CD4-positive, alpha-beta memory T cell (primary cell): ENCODE results near the gene POU2F2. TPM values are rescaled to one million over a fixed set of nuclear protein-coding genes. Genes with fewer than 3 reads are reported as not detected.

Source experiments
- CTCF ChIA-PET: fragments of 350-600 bp; sonication (Branson Sonifier 250); formaldehyde crosslinking; loops from one replicate; lab custom pipeline; 2021; ENCODE audit warnings: inconsistent platforms; ENCODE audit not compliant: partially characterized antibody; lab: Charles Lee
- POLR2A ChIA-PET: fragments of 350-600 bp; sonication (Branson Sonifier 250); formaldehyde crosslinking; loops from one replicate; lab custom pipeline; 2021; ENCODE audit not compliant: partially characterized antibody; lab: Charles Lee
- DNase-seq, 5 donors: peaks; one replicate each; pipeline versions ENCODE4 v3.0.0 to v3.0.0-alpha.2; 2020 to 2022; ENCODE audit warnings: mixed read lengths in 1 of 5
- H3K27ac ChIP-seq: one replicate; pipeline ENCODE4 v1.7.0; 2013; ENCODE audit warnings: low read depth, low read length
- H3K27me3 ChIP-seq: 2 replicates; pipeline ENCODE4 v1.7.0; 2013; ENCODE audit warnings: mild to moderate bottlenecking, low read length, moderate library complexity; ENCODE audit not compliant: insufficient read depth
- H3K36me3 ChIP-seq: 2 replicates; pipeline ENCODE4 v1.7.0; 2013; ENCODE audit warnings: mild to moderate bottlenecking, low read length, moderate library complexity; ENCODE audit not compliant: insufficient read depth
- H3K4me1 ChIP-seq: 2 replicates; pipeline ENCODE4 v1.7.0; 2013; ENCODE audit warnings: mild to moderate bottlenecking, low read length, moderate library complexity; ENCODE audit not compliant: insufficient read depth
- H3K4me3 ChIP-seq, 2 donors: one replicate each; pipeline ENCODE4 v1.7.0; 2013; ENCODE audit warnings: low read length in 2 of 2, mild to moderate bottlenecking in 1 of 2
- H3K9me3 ChIP-seq, 2 donors: one replicate each; pipeline ENCODE4 v1.7.0; 2013; ENCODE audit warnings: low read length in 2 of 2, control low read depth in 1 of 2; ENCODE audit not compliant: control insufficient read depth in 1 of 2
- H3K27ac Mint-ChIP-seq, 7 donors: one replicate each; pipeline ENCODE4 v1.8.0; 2020 to 2021; ENCODE audit warnings: mixed read lengths in 7 of 7, mild to moderate bottlenecking in 6 of 7, inconsistent platforms in 3 of 7, moderate library complexity in 3 of 7
- H3K27me3 Mint-ChIP-seq, 2 donors: one replicate each; pipeline ENCODE4 v1.8.0; 2020 to 2021; ENCODE audit warnings: mixed read lengths in 2 of 2
- H3K36me3 Mint-ChIP-seq, 2 donors: one replicate each; pipeline ENCODE4 v1.8.0; 2020 to 2021; ENCODE audit warnings: mixed read lengths in 2 of 2, inconsistent platforms in 1 of 2, mild to moderate bottlenecking in 1 of 2
- H3K4me1 Mint-ChIP-seq, 4 donors: one replicate each; pipeline ENCODE4 v1.8.0; 2020 to 2021; ENCODE audit warnings: mixed read lengths in 4 of 4, mild to moderate bottlenecking in 1 of 4
- H3K4me3 Mint-ChIP-seq, 8 donors: one replicate each; pipeline ENCODE4 v1.8.0; 2020 to 2021; ENCODE audit warnings: mixed read lengths in 8 of 8, mild to moderate bottlenecking in 7 of 8, moderate library complexity in 6 of 8, inconsistent platforms in 3 of 8
- H3K9me3 Mint-ChIP-seq, 8 donors: one replicate each; pipeline ENCODE4 v1.8.0; 2020 to 2021; ENCODE audit warnings: mixed read lengths in 8 of 8, mild to moderate bottlenecking in 5 of 8, inconsistent platforms in 3 of 8, moderate library complexity in 1 of 8
- intact Hi-C: fragments of 100-400 bp; cut with micrococcal nuclease; formaldehyde crosslinking; loops from one replicate; pipeline ENCODE4 v1.15.1; 2023
- polyA plus RNA-seq, 2 donors: library from polyadenylated mRNA; unstranded; fragments of 300-500 nt; fragmentation: Illumina TruSeq; gene quantifications; one replicate each; pipeline ENCODE4 v1.2.3, GENCODE V29; 2021
- total RNA-seq, 2 experiments: library from RNA; stranded (reverse); gene quantifications; one replicate each; pipeline ENCODE4 v1.2.3, GENCODE V29; 2021

POU2F2 gene
- total and polyA plus RNA-seq, 4 experiments from 2014 or later = 3.1 to 69.3 (median 45.6) TPM

- no peaks in the 10 kb centered on the region for H3K9me3 Mint-ChIP-seq
- H3K27me3 Mint-ChIP-seq = no peaks in the 10 kb centered on the region
- Histone ChIP-seq H3K27ac (no peak overlapping the region), H3K4me1 (peaks cover 8% of the 10 kb centered on the region), H3K4me3 (no peak overlapping the region), H3K27me3 (no peaks in the 10 kb centered on the region), H3K9me3 (no peaks in the 10 kb centered on the region), H3K36me3 (peaks cover 28% of the 10 kb centered on the region)
- H3K36me3 Mint-ChIP-seq = peaks cover 22 to 38% of the 10 kb centered on the region in 2 donors
- peak overlapping the region in 1 of 8 donors; percentile 39 for H3K4me3 Mint-ChIP-seq
- POLR2A ChIA-PET = interaction anchor here (0.7 kb wide), 1 partner anchor 15 kb away, joined by 3 read pairs; no protein-coding TSS in a partner anchor
- intact Hi-C loops = no loop called here
- peak overlapping the region in 5 of 7 donors; percentile 64 to 87 (median 83) for H3K27ac Mint-ChIP-seq
- DNase-seq = peak in 3 of 5 donors; percentile 22 to 39 (median 33)
- H3K4me1 Mint-ChIP-seq = peaks cover 6 to 34% (median 17%) of the 10 kb centered on the region in 4 donors
- CTCF ChIA-PET = interaction anchor here (1.0 to 1.4 kb wide), 2 partner anchors 9 to 28 kb away, joined by 3 to 4 read pairs; no protein-coding TSS in a partner anchor
These were observed 39.9 kb downstream of the POU2F2 start for GRCh38 chr19:42092350-42092749.

GRCh38 chr19:42091742-42092141 is 40.5 kb downstream of the POU2F2 start:
- no peak overlapping the region for H3K27ac ChIP-seq
- Mint-ChIP-seq H3K4me3 (no peak overlapping the region), H3K9me3 (no peaks in the 10 kb centered on the region), H3K4me1 (peaks cover 6 to 34% (median 17%) of the 10 kb centered on the region in 4 donors), H3K27me3 (no peaks in the 10 kb centered on the region), H3K36me3 (peaks cover 19 to 36% of the 10 kb centered on the region in 2 donors), H3K27ac (no peak overlapping the region)
- H3K27me3 ChIP-seq = no peaks in the 10 kb centered on the region
- H3K9me3 ChIP-seq = no peaks in the 10 kb centered on the region
- POLR2A ChIA-PET = interaction anchor here (0.7 kb wide), 1 partner anchor 15 kb away, joined by 3 read pairs; no protein-coding TSS in a partner anchor
- H3K4me1 ChIP-seq = peaks cover 8% of the 10 kb centered on the region
- H3K36me3 ChIP-seq = peaks cover 28% of the 10 kb centered on the region
- no peak for DNase-seq
- CTCF ChIA-PET = interaction anchor here (1.0 to 1.4 kb wide), 2 partner anchors 10 to 28 kb away, joined by 3 to 4 read pairs; no protein-coding TSS in a partner anchor
- intact Hi-C loops = no loop called here
- no peak overlapping the region for H3K4me3 ChIP-seq

GRCh38 chr19:42091300-42091699 is 40.9 kb downstream of the POU2F2 start:
- intact Hi-C loops = no loop called here
- DNase-seq = no peak
- Mint-ChIP-seq H3K4me1 (peaks cover 6 to 34% (median 17%) of the 10 kb centered on the region in 4 donors), H3K27ac (peak overlapping the region in 2 of 7 donors; percentile 59 to 73), H3K9me3 (no peaks in the 10 kb centered on the region), H3K36me3 (peaks cover 15 to 32% of the 10 kb centered on the region in 2 donors), H3K4me3 (peak overlapping the region in 1 of 8 donors; percentile 25), H3K27me3 (no peaks in the 10 kb centered on the region)
- POLR2A ChIA-PET = no interaction called here
- H3K4me1 ChIP-seq = peaks cover 8% of the 10 kb centered on the region
- no peak overlapping the region for H3K27ac ChIP-seq
- CTCF ChIA-PET = interaction anchor here (1.0 to 1.4 kb wide), 2 partner anchors 10 to 29 kb away, joined by 3 to 4 read pairs; no protein-coding TSS in a partner anchor
- peaks cover 24% of the 10 kb centered on the region for H3K36me3 ChIP-seq
- no peaks in the 10 kb centered on the region for H3K9me3 ChIP-seq
- no peak overlapping the region for H3K4me3 ChIP-seq
- no peaks in the 10 kb centered on the region for H3K27me3 ChIP-seq

- no peaks in the 10 kb centered on the region for H3K9me3 ChIP-seq
- peak in 2 of 5 donors; percentile 12 to 15 for DNase-seq
- intact Hi-C loops = no loop called here
These were observed 41.6 kb downstream of the POU2F2 start for GRCh38 chr19:42090672-42091071.

GRCh38 chr19:42089772-42090171 is 42.5 kb downstream of the POU2F2 start:
- peaks cover 13% of the 10 kb centered on the region for H3K36me3 ChIP-seq
- Mint-ChIP-seq H3K27ac (no peak overlapping the region), H3K27me3 (no peaks in the 10 kb centered on the region), H3K4me3 (no peak overlapping the region), H3K36me3 (peaks cover 12 to 27% of the 10 kb centered on the region in 2 donors), H3K9me3 (no peaks in the 10 kb centered on the region), H3K4me1 (peaks cover 8 to 34% (median 17%) of the 10 kb centered on the region in 4 donors)
- no peaks in the 10 kb centered on the region for H3K9me3 ChIP-seq
- no peak for DNase-seq
- no peak overlapping the region for H3K27ac ChIP-seq
- H3K4me1 ChIP-seq = peaks cover 8% of the 10 kb centered on the region
- H3K27me3 ChIP-seq = no peaks in the 10 kb centered on the region
- no peak overlapping the region for H3K4me3 ChIP-seq
- intact Hi-C loops = no loop called here
- CTCF ChIA-PET = interaction anchor here (1.0 kb wide), 1 partner anchor 20 kb away, joined by 3 read pairs; no protein-coding TSS in a partner anchor
- POLR2A ChIA-PET = no interaction called here

More at GRCh38 chr19:42090672-42091071, 41.6 kb downstream of the POU2F2 start:
- peak overlapping the region in 4 of 8 donors; percentile 14 to 58 (median 42) for H3K4me3 Mint-ChIP-seq
- Histone ChIP-seq H3K4me3 (no peak overlapping the region), H3K27ac (no peak overlapping the region), H3K4me1 (peaks cover 8% of the 10 kb centered on the region), H3K27me3 (no peaks in the 10 kb centered on the region), H3K36me3 (peaks cover 22% of the 10 kb centered on the region)
- peaks cover 15 to 31% of the 10 kb centered on the region in 2 donors for H3K36me3 Mint-ChIP-seq
- peak overlapping the region; percentile 59 to 85 (median 73) for H3K27ac Mint-ChIP-seq
- H3K27me3 Mint-ChIP-seq = no peaks in the 10 kb centered on the region
- H3K4me1 Mint-ChIP-seq = peaks cover 8 to 34% (median 17%) of the 10 kb centered on the region in 4 donors
- ChIA-PET CTCF (interaction anchor here (1.0 kb wide), 1 partner anchor 19 kb away, joined by 3 read pairs; no protein-coding TSS in a partner anchor), POLR2A (interaction anchor here (0.6 to 0.8 kb wide), 2 partner anchors 14 to 1805 kb away, joined by 4 read pairs; no protein-coding TSS in a partner anchor)
- H3K9me3 Mint-ChIP-seq = no peaks in the 10 kb centered on the region

GRCh38 chr19:42089191-42089750 is 43.0 kb downstream of the POU2F2 start:
- ChIA-PET POLR2A (no interaction called here), CTCF (no interaction called here)
- no peak for DNase-seq
- no peaks in the 10 kb centered on the region for H3K27me3 ChIP-seq
- H3K27me3 Mint-ChIP-seq = no peaks in the 10 kb centered on the region
- H3K4me3 ChIP-seq = no peak overlapping the region
- H3K27ac ChIP-seq = no peak overlapping the region
- no peak overlapping the region for H3K4me3 Mint-ChIP-seq
- peaks cover 7 to 22% of the 10 kb centered on the region in 2 donors for H3K36me3 Mint-ChIP-seq
- H3K9me3 Mint-ChIP-seq = no peaks in the 10 kb centered on the region
- H3K36me3 ChIP-seq = peaks cover 8% of the 10 kb centered on the region
- intact Hi-C loops = no loop called here
- H3K9me3 ChIP-seq = no peaks in the 10 kb centered on the region
- peaks cover 8 to 34% (median 15%) of the 10 kb centered on the region in 4 donors for H3K4me1 Mint-ChIP-seq
- peaks cover 8% of the 10 kb centered on the region for H3K4me1 ChIP-seq
- peak overlapping the region in 2 of 7 donors; percentile 3 to 47 for H3K27ac Mint-ChIP-seq
